Measurements from ENCODE around the gene TMEM184A. TPM values are rescaled to one million over a fixed set of nuclear protein-coding genes. Genes with fewer than 3 reads are reported as not detected.

Gene TMEM184A
- total and polyA plus RNA-seq, 8 donors: 3.8 to 99.4 (median 17.2) TPM

DNA sequence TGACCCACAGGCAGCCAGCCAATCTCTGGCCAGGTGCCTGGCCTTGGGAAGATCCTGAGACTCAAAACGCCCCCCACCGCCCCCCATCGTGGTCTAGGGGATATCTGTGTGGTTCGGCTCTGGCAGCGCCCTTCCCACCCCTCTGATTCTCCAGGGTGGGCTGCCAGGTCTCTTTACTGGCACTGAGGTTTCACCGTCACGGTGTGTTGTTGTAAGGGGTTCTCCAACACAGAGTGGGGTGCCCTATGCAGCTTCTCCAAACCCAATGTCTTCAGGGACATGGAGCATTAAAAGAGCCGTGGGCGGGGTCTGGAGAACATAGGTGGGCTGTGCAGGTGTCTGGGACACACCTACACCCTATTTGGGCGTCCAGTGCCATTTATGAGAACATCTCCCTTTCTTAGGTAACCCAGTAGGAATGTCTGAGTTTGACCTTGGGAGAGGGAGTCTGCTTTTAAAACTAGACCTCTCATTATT lies 24.0 kb downstream of the TMEM184A start:
- H3K27ac ChIP-seq: peak overlapping the region; percentile 96 to 100 (median 98)
- H3K4me3 ChIP-seq: peak overlapping the region; percentile 69 to 81 (median 70)
- peaks cover 0 to 5% (median 0%) of the 10 kb centered on the region in 3 donors for H3K27me3 ChIP-seq
- H3K9me3 ChIP-seq: no peaks in the 10 kb centered on the region
- peak; percentile 55 to 62 for DNase-seq
- peaks cover 48 to 64% (median 52%) of the 10 kb centered on the region in 4 donors for H3K4me1 ChIP-seq
- peaks cover 6 to 16% (median 13%) of the 10 kb centered on the region in 4 donors for H3K36me3 ChIP-seq
- TF ChIP-seq POLR2A (IDR thresholded peaks at IDR 0.05) (no peak), POLR2AphosphoS5 (IDR thresholded peaks at IDR 0.05) (no peak), CTCF (IDR thresholded peaks at IDR 0.05) (no peak), EP300 (IDR thresholded peaks at IDR 0.05) (no peak)
- intact Hi-C loops (cut with DNase I; ENCODE audit: low total_unique reads): no loop called here
- 6 to 20% (median 16%) methylated on average over 5 to 10 of the region's 10 CpGs for WGBS, 5 donors

DNA sequence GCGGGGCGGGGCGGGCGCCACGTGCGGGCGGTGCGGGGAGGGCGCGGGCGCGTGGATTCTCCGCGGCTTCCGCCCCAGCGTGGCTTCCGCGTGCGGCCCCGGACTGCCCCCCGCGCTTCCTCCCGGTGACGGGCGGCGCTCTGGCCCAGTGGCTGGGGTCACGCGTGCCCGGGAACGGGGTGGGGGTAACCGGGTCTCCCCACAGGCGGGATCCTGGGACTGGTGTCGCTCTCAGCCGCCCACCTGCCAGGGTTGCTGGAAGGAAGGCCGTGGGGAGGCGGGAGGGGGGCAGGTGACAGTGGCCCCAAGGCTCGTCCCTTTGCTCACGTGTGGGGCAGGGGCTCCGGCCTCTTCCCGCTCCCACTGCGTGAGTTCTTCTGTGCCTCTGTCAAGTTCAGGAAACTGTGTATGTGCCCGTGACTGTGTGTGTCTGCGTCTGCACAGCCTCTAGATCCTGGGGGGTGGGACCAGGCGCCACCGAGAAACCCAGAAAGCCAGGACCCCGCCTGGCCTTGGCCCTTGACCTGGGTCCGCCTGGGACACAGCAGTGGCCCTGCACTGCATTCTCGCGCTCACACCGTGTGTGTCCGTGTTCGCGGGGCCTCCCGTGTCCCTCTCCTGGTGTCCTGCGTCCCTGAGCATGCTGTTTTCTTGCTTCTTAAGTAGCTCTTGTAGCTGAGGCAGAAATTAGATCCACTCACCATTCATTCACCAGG lies 24.6 kb downstream of the TMEM184A start:
- intact Hi-C loops (cut with DNase I; ENCODE audit: low total_unique reads): no loop called here
- peaks cover 42 to 58% (median 46%) of the 10 kb centered on the region in 4 donors for H3K4me1 ChIP-seq
- H3K4me3 ChIP-seq: peak overlapping the region; percentile 69 to 81 (median 70)
- WGBS, 5 donors: 0 to 5% (median 0%) methylated on average over 12 to 55 of the region's 55 CpGs
- H3K36me3 ChIP-seq: peaks cover 6 to 16% (median 12%) of the 10 kb centered on the region in 4 donors
- DNase-seq: peak; percentile 42 to 72
- TF ChIP-seq EP300 (IDR thresholded peaks at IDR 0.05) (no peak), POLR2AphosphoS5 (IDR thresholded peaks at IDR 0.05) (peak in 2 of 3 donors; percentile 29 to 53)
- H3K27me3 ChIP-seq: peaks cover 0 to 8% (median 0%) of the 10 kb centered on the region in 3 donors
- H3K27ac ChIP-seq: peak overlapping the region; percentile 96 to 100 (median 98)
- H3K9me3 ChIP-seq: no peaks in the 10 kb centered on the region

GRCh38 chr7:1530946-1531262 lies 25.1 kb downstream of the TMEM184A start:
- H3K4me3 ChIP-seq: peak overlapping the region; percentile 69 to 81 (median 70)
- DNase-seq: peak in 1 of 2 donors; percentile 64
- peaks cover 6 to 11% (median 8%) of the 10 kb centered on the region in 4 donors for H3K36me3 ChIP-seq
- H3K4me1 ChIP-seq: peaks cover 36 to 53% (median 41%) of the 10 kb centered on the region in 4 donors
- 0 to 3% (median 0%) methylated on average over 13 to 45 of the region's 45 CpGs; no CpG with 5 or more reads in 2 of the 5 donors for WGBS, 5 donors
- no peaks in the 10 kb centered on the region for H3K9me3 ChIP-seq
- peaks cover 0 to 10% (median 0%) of the 10 kb centered on the region in 3 donors for H3K27me3 ChIP-seq
- TF ChIP-seq POLR2AphosphoS5 (IDR thresholded peaks at IDR 0.05): no peak
- no peak for TF ChIP-seq CTCF (IDR thresholded peaks at IDR 0.05)
- TF ChIP-seq EP300 (IDR thresholded peaks at IDR 0.05): no peak
- no peak for TF ChIP-seq POLR2A (IDR thresholded peaks at IDR 0.05)
- intact Hi-C loops (cut with DNase I; ENCODE audit: low total_unique reads): no loop called here
- peak overlapping the region; percentile 96 to 100 (median 98) for H3K27ac ChIP-seq

DNA sequence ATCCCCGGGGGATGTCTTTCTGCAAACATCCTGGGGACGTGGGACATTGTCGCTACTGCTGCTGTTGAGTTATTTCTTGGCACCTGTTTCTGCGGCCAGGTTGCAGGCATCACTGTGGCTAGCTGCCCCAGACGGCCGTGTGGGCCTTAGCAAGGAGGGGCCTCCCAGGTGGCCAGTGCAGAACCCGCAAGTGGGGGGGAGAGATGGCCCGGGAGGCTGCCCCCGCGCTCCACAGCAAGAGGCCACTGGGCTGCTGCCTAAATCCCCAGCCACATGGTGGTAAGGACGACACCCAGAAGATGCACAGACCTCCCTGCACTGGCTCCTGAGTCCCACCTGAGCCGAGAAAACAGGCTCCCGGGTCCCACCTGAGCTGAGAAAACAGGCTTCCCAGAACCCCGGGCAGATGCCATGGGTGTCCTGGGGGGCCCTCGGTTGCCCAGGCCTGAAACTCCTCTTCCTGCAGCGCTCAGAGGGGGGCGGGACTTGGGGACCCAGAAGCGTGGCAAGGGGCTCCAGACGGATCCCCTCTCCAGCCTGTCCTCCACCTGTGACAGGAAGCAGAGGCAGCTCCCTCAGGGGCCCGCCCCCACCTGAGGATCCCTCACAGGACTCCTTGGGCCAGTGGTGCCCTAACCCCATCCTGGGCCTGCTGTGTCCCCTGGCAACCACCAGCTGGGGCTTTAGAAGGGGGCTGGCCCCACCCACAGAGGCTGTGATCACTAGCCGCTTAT lies 26.5 kb downstream of the TMEM184A start:
- 63 to 80% (median 72%) methylated on average over 12 to 21 of the region's 21 CpGs for WGBS, 5 donors
- intact Hi-C loops (cut with DNase I; ENCODE audit: low total_unique reads): no loop called here
- peak in 1 of 2 donors; percentile 21 for DNase-seq
- Histone ChIP-seq H3K36me3 (no peaks in the 10 kb centered on the region), H3K4me1 (peaks cover 26 to 40% (median 35%) of the 10 kb centered on the region in 4 donors), H3K27me3 (peaks cover 0 to 10% (median 0%) of the 10 kb centered on the region in 3 donors), H3K27ac (peak overlapping the region in 2 of 5 donors; percentile 98 to 100), H3K9me3 (no peaks in the 10 kb centered on the region), H3K4me3 (no peak overlapping the region)
- TF ChIP-seq EP300 (IDR thresholded peaks at IDR 0.05): no peak
- TF ChIP-seq CTCF (IDR thresholded peaks at IDR 0.05): no peak
- no peak for TF ChIP-seq POLR2A (IDR thresholded peaks at IDR 0.05)
- no peak for TF ChIP-seq POLR2AphosphoS5 (IDR thresholded peaks at IDR 0.05)
